GM12873 (cell line): ENCODE results near the gene WDR37.

Source experiments
- CTCF ChIP-seq: IDR thresholded peaks from 2 replicates; pipeline ENCODE4 v1.5.1; 2012; ENCODE audit warnings: low read depth, mild to moderate bottlenecking, moderate library complexity, low read length, control low read depth; ENCODE audit not compliant: insufficient read depth; ENCODE audit errors: missing control alignments

Gene WDR37

GRCh38 chr10:1074748-1075308 is 18.6 kb downstream of the WDR37 start:
- TF ChIP-seq CTCF = peak; percentile 41

GRCh38 chr10:1078668-1079067 is 22.5 kb downstream of the WDR37 start:
- no peak for TF ChIP-seq CTCF

- no peak for TF ChIP-seq CTCF
Measured at GRCh38 chr10:1083581-1083980, 27.4 kb downstream of the WDR37 start.

GRCh38 chr10:1084011-1084950 is 28.1 kb downstream of the WDR37 start:
- TF ChIP-seq CTCF = no peak

GRCh38 chr10:1085258-1085657 is 29.1 kb downstream of the WDR37 start:
- TF ChIP-seq CTCF = no peak

- TF ChIP-seq CTCF = no peak
Measured at GRCh38 chr10:1086787-1087186, 30.6 kb downstream of the WDR37 start.

- TF ChIP-seq CTCF = no peak
Measured at GRCh38 chr10:1089017-1089689, 33.0 kb downstream of the WDR37 start.
